Measurements from ENCODE around the gene RNF26. TPM values are rescaled to one million over a fixed set of nuclear protein-coding genes. Genes with fewer than 3 reads are reported as not detected.
A peak's percentile ranks its signal among the peaks of the same experiment; 100 is the strongest.

RNF26 gene
- total RNA-seq, 1 donor from 2014 or later, result 23.2 TPM

DNA sequence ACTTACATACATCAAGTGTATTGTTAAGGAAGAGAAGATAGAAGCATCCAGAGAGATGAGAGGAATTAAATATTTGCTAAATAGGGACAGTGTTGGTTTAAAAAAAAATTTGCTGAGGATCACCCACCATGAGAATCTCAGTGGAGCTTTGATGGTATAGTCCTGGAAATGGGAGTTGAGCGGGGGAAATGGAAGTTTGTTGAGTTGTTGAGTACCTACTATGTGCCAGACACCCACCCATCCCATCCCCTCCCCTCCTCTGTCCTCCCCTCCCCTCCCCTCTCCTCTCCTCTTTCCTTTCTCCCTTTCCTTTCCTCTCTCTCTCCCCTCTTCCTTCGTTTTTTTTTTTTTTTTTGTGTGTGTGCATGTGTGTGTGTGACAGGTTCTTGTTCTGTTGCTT lies 16.9 kb downstream of the RNF26 start:
- TF ChIP-seq, protein P1, sequence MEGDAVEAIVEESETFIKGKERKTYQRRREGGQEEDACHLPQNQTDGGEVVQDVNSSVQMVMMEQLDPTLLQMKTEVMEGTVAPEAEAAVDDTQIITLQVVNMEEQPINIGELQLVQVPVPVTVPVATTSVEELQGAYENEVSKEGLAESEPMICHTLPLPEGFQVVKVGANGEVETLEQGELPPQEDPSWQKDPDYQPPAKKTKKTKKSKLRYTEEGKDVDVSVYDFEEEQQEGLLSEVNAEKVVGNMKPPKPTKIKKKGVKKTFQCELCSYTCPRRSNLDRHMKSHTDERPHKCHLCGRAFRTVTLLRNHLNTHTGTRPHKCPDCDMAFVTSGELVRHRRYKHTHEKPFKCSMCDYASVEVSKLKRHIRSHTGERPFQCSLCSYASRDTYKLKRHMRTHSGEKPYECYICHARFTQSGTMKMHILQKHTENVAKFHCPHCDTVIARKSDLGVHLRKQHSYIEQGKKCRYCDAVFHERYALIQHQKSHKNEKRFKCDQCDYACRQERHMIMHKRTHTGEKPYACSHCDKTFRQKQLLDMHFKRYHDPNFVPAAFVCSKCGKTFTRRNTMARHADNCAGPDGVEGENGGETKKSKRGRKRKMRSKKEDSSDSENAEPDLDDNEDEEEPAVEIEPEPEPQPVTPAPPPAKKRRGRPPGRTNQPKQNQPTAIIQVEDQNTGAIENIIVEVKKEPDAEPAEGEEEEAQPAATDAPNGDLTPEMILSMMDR (IDR thresholded peaks at IDR 0.05), result no peak
- no peak overlapping the region for H3K27ac ChIP-seq
- intact Hi-C loops (cut with DNase I), result no loop called here
- no peak overlapping the region for H3K4me3 ChIP-seq
- ATAC-seq (no peak), DNase-seq (no peak)
- H3K27me3 ChIP-seq, result peaks cover 7% of the 10 kb centered on the region
- H3K36me3 ChIP-seq, result no peaks in the 10 kb centered on the region
- H3K9me3 ChIP-seq, result no peaks in the 10 kb centered on the region
- no peaks in the 10 kb centered on the region for H3K4me1 ChIP-seq

DNA sequence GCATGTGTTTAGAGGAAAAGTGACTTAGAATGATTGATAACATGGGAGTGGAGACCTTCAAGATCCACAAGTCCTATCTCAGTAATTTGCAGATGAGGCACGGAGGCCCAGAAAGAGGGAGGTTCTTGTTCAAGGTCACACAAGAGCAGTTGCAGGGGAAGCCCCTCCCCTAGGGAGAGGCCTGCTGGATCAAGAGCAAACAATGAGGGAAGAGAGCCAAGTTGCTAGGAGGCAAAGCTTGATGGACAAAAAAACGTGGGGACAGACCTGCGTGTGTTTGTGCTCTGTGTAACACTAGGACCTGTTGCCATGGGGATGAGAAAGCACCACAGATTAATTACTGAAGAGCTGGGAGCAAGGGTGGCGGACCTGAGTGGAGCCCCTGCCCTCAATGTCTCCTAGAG lies 18.5 kb downstream of the RNF26 start:
- Histone ChIP-seq H3K27ac (peak overlapping the region; percentile 39), H3K27me3 (peaks cover 7% of the 10 kb centered on the region), H3K9me3 (no peaks in the 10 kb centered on the region), H3K4me1 (no peaks in the 10 kb centered on the region), H3K36me3 (no peaks in the 10 kb centered on the region), H3K4me3 (no peak overlapping the region)
- DNase-seq (no peak), ATAC-seq (no peak)
- TF ChIP-seq, protein P1 (IDR thresholded peaks at IDR 0.05), result no peak
- intact Hi-C loops (cut with DNase I), result no loop called here

DNA sequence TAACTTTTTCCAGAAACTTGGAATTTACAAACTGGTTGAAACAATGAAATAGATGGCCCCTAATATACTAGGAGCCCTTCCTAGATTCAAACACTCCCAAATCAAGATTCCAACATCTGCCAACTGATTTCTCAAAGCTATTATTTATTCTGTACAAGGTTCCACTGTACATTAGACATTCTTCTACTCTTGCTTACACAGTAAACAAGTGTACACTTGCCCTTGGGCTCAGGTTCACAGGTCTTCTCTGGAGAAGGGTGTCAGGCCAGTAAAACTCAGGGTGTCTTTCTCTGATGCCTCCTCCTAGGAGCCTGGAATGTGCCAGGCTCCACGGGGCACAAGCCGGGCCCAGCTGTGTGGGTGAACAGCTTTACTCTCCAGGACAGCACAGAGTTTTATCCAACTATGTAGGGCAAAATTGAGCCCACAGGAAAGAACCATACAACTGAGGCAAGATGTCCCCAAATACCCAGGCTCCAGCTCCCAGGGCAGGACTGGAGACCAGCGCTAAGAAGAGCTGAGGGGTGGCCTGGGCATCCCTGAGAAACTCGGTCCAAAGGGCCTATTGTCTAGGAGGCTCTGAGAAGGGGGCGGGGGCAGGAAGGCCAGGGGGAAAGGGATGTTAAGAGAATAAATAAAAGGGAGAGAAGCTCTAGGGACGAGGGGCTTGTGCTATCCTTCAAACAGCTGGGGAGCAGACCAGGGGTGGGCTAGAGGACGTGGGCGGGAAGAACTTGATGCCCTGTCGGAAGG lies 20.9 kb downstream of the RNF26 start:
- Histone ChIP-seq H3K36me3 (no peaks in the 10 kb centered on the region), H3K4me3 (no peak overlapping the region), H3K27ac (no peak overlapping the region), H3K27me3 (peaks cover 7% of the 10 kb centered on the region), H3K9me3 (no peaks in the 10 kb centered on the region), H3K4me1 (no peaks in the 10 kb centered on the region)
- intact Hi-C loops (cut with DNase I), result no loop called here
- DNase-seq (no peak), ATAC-seq (no peak)
- TF ChIP-seq, protein P1 (IDR thresholded peaks at IDR 0.05), result no peak

DNA sequence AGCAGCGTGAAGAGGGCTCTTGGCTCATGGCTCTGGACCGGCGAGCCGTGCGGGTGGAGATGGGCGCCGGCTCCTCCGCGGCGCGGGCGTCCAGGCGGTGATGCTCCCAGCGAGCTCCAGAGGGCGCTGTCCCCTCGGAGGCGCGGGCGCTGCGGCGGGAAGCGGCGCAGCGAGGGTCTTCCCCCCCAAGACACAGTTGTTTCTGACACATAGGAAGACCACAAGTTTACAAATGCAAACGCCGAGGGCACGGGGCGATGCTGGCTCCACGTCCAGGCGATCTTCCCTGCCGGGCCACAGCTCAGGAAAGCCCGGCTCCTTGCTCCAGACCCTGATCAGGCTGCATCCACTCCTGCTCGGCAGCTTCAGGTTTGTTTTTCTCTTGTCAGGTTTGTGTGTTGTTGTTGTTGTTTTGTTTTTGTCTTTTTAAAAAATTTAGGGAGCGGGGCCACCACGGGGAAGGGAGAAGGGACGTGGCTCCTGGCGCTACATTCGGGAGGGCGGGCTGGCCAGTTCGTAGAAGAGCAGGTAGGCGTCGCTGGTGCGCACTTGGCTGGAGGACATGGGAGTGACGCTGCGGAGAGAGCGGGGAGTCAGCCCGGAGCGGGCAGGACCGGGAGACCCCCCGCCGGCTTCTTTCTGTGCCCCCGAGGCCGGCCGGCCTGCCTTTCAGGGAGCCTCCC lies 22.2 kb downstream of the RNF26 start:
- intact Hi-C loops (cut with DNase I), result no loop called here
- peak; percentile 89 for ATAC-seq
- H3K4me3 ChIP-seq, result peak overlapping the region; percentile 61
- peaks cover 10% of the 10 kb centered on the region for H3K4me1 ChIP-seq
- DNase-seq, result peak; percentile 92
- TF ChIP-seq, protein P1 (IDR thresholded peaks at IDR 0.05), result peak; percentile 85
- H3K27me3 ChIP-seq, result peaks cover 7% of the 10 kb centered on the region
- no peaks in the 10 kb centered on the region for H3K9me3 ChIP-seq
- peak overlapping the region; percentile 79 for H3K27ac ChIP-seq
- H3K36me3 ChIP-seq, result no peaks in the 10 kb centered on the region

DNA sequence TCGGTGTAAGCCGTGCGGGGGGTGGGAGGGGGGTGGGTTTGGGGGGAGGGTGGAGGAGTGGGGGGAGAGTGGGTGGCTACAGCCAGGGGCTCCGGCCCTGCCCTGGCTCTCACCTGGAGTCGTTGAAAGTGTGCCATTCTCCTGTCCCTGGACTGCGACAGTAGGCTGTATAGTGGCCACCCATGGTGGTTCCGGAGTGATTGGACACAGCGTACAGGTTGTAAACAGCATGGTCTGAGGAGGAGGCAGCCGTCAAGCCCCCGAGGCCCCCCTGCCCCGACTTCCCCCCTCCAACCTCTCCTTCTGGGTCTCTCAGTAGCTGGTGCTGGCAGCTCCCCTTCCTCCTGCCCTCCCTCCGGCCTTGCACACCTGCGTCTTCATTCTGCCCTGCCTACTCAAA lies 22.7 kb downstream of the RNF26 start:
- Histone ChIP-seq H3K4me1 (peaks cover 16% of the 10 kb centered on the region), H3K27me3 (peaks cover under 1% of the 10 kb centered on the region), H3K27ac (peak overlapping the region; percentile 79), H3K9me3 (no peaks in the 10 kb centered on the region), H3K4me3 (peak overlapping the region; percentile 61), H3K36me3 (no peaks in the 10 kb centered on the region)
- TF ChIP-seq, protein P1 (IDR thresholded peaks at IDR 0.05), result no peak
- DNase-seq (no peak), ATAC-seq (no peak)
- intact Hi-C loops (cut with DNase I), result no loop called here
